Rectal smooth muscle tissue (tissue), 1 donor: Measurements from ENCODE around the gene LHX4.
"Not testable (repeated sequence)": the region's sequence is repeated elsewhere in the genome, so short reads cannot be mapped to it uniquely, and the experiment has no call there.

Experiments
- H3K27ac ChIP-seq: one replicate; pipeline ENCODE4 v1.7.0; 2013; ENCODE audit warnings: low read depth, low read length, inconsistent platforms
- H3K27me3 ChIP-seq: one replicate; pipeline ENCODE4 v1.7.0; 2013; ENCODE audit warnings: low read length; ENCODE audit not compliant: control insufficient read depth, insufficient read depth
- H3K36me3 ChIP-seq: one replicate; pipeline ENCODE4 v1.7.0; 2013; ENCODE audit warnings: low read length; ENCODE audit not compliant: control insufficient read depth, insufficient read depth
- H3K4me1 ChIP-seq: one replicate; pipeline ENCODE4 v1.7.0; 2013; ENCODE audit warnings: low read length; ENCODE audit not compliant: control insufficient read depth, insufficient read depth
- H3K4me3 ChIP-seq: one replicate; pipeline ENCODE4 v1.7.0; 2013; ENCODE audit warnings: low read length
- H3K9ac ChIP-seq: one replicate; pipeline ENCODE4 v1.7.0; 2013; ENCODE audit warnings: low read length

Gene LHX4

DNA sequence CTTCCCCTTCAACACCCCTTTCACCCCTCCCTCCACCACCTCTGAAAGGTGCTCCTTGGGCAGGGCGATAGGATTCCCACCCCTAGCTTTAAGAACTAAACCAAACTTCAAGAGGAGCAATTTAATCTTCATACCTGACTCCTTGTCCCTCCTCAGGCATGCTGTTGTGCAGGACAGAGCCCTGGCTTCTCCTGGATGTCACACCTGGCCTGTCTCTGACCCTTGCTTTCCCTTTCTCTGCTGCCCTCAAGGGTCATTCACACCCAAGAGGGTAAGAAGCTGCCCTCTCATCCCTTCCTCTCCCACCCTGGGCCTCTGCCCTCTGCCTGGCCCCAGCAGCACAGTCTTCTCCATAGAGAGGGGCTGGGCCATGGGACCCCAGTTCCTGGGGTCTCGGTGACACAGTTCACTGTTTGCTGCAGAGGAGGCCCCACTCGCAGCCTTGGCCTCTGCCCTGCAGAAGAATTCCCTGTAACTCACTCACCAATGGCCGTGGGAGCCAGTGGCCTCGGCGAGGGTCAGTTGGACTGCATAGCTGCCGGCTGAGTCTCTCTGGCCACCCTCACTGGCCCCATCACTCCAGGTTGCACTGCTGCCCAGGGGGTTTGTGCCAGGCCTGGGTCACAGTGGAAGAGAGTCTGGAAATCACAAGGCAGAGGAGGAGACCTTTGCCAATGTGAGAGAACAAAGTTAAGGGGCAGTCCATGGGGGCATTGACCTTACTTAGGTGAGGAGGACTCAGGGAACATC, 28.4 kb upstream of the LHX4 start:
- no peak overlapping the region for H3K27ac ChIP-seq
- H3K4me1 ChIP-seq = no peaks in the 10 kb centered on the region
- no peaks in the 10 kb centered on the region for H3K36me3 ChIP-seq
- H3K4me3 ChIP-seq = no peak overlapping the region
- H3K27me3 ChIP-seq = no peaks in the 10 kb centered on the region
- no peak overlapping the region for H3K9ac ChIP-seq

DNA sequence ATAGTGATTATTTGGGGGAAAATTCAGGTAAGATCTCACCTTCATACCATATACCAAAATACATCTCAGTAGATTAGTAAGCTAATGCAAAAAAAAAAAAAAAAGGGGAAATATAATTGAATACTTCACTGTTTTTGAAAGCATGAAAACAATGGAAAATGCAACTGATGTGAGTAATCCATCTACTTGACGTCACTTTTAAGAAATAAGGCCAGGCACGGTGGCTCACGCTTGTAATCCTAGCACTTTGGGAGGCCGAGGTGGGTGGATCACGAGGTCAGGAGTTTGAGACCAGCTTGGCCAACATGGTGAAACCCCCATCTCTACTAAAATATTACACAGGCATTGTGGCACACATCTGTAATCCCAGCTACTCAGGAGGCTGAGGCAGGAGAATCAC, 27.5 kb upstream of the LHX4 start:
- H3K4me3 ChIP-seq, H3K4me1 ChIP-seq, H3K36me3 ChIP-seq: not testable (repeated sequence)

DNA sequence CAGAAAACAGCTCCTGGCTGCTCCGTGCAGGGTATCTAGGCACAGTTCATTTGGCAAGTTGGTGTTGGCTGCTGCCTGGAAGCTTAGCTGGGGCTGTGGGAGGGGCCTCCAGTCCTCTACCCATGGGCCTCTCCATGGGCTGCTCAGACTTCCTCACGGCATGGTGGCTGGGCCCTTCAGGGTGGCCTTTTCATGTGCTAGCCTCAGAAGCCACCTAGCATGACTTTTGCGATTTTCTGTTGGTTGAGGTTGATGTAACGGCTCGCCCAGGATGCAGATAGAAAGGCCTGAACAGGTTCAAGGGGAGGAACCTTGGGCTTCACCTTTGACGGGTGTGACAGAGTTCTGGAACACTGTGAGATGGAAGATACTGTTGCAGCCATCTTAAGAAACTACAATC, 25.8 kb upstream of the LHX4 start:
- H3K9ac ChIP-seq = no peak overlapping the region
- H3K36me3 ChIP-seq = no peaks in the 10 kb centered on the region
- no peaks in the 10 kb centered on the region for H3K27me3 ChIP-seq
- no peak overlapping the region for H3K4me3 ChIP-seq
- no peak overlapping the region for H3K27ac ChIP-seq
- H3K4me1 ChIP-seq = no peaks in the 10 kb centered on the region

More for the DNA sequence above, 27.5 kb upstream of the LHX4 start:
- not testable (repeated sequence) for H3K27ac ChIP-seq, H3K27me3 ChIP-seq, H3K9ac ChIP-seq

DNA sequence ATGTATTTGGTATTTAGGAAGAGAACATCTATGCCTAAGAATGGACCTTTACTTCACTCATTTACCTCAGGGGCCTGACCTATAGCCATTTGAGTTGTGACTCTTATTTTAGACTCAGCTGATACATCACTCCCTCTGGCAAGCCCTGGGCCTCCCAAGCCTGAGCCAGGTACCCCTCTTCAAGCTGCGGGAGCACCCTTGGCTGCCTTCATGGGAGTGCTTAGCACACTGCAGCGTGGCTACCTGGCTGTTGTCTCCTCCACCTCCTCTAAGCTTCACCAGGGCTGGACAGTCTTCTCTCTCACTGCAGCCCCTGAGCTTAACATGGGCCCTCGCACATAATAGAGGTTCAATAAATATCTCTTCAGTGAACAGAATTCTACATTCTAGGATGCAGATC, 23.5 kb upstream of the LHX4 start:
- H3K4me3 ChIP-seq = no peak overlapping the region
- H3K9ac ChIP-seq = no peak overlapping the region
- H3K27me3 ChIP-seq = no peaks in the 10 kb centered on the region
- no peak overlapping the region for H3K27ac ChIP-seq
- no peaks in the 10 kb centered on the region for H3K36me3 ChIP-seq
- no peaks in the 10 kb centered on the region for H3K4me1 ChIP-seq

DNA sequence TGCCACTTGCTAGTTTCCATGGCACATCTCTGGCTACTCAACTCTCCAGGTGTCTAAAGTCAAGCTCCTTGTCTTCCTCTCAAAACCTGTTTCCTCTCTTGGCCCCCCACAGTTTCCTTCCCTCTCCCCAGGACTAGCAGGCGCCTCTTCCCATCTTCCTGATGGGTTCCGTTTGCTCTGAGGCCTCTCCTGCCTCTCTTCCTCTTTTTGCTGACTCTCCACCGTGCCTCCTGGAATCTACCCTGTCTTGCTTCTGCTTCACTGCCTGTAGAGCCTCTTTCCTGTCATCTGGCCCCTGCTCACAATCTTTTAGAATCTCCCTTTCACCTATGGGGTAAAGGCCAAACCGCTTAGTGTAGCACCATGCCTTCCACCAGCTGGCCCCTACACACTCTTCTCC, 21.8 kb upstream of the LHX4 start:
- Histone ChIP-seq H3K4me3 (no peak overlapping the region), H3K9ac (no peak overlapping the region), H3K27me3 (no peaks in the 10 kb centered on the region), H3K4me1 (no peaks in the 10 kb centered on the region), H3K36me3 (no peaks in the 10 kb centered on the region), H3K27ac (no peak overlapping the region)

DNA sequence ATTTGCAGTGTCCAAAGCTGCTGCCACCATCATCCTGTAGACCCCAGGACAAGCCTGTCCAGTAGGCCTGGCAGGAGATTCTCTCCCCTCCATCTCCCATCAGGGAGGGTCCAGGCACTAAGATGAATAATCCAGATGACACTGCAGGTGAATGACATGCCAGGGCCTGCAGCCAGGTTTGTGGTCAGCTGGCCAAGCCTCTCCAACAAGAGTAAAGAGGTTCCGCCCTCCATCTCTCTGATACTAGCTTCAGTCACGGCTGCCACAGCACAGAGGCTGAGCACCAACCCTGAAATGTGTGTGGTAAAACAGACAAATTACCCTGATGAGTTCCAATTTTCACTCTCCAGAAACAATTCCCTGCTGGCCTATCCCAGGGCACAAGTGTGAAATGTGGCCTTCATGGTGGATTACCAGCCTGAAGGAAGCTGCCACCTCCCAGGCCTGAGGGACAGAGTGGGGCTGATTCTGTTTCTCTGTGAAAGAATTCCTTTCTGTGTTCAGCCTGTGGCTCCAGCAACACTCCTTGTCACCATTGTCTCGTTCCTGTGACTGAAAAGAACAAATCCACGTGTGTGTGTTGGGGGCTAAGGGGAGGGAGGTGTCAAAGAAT, 19.9 kb upstream of the LHX4 start:
- Histone ChIP-seq H3K9ac (no peak overlapping the region), H3K27ac (no peak overlapping the region), H3K4me3 (no peak overlapping the region), H3K27me3 (no peaks in the 10 kb centered on the region), H3K4me1 (no peaks in the 10 kb centered on the region), H3K36me3 (no peaks in the 10 kb centered on the region)

DNA sequence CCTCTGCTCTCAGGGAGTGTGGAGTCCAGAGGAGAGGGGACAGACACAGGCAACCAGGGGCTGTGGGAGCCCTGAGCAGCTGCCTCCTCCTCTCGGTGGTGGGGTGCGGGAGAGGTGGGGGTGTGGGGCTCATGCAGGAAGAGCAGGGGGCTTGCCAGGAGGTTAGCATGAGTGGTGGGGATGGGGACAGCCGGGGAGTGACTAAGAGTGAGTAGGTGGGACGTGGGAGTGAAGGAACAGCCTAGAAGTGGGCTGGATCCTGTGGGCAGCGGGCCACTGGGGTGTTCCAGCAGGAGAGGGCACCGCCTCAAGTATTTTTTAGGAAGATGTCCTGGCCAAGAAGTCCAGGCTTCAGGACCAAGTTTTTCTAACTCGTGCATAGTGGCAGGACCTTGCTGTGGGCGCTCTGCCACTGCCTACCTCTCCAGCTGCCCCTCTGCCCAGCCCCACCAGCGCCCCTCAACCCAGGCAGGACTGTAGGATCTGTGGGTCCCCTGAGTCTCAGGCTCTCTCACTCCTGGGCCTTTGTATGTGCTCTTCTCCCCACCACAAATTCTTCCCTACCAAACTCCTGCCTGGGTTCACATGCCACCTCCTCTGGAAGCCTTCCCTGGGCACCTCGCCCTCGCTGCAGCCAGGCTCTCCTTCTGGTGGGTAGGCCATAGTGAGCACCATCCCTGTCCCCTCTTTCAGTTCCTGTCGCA, 18.8 kb upstream of the LHX4 start:
- Histone ChIP-seq H3K27ac (no peak overlapping the region), H3K4me1 (no peaks in the 10 kb centered on the region), H3K27me3 (no peaks in the 10 kb centered on the region), H3K4me3 (no peak overlapping the region), H3K9ac (no peak overlapping the region), H3K36me3 (no peaks in the 10 kb centered on the region)

DNA sequence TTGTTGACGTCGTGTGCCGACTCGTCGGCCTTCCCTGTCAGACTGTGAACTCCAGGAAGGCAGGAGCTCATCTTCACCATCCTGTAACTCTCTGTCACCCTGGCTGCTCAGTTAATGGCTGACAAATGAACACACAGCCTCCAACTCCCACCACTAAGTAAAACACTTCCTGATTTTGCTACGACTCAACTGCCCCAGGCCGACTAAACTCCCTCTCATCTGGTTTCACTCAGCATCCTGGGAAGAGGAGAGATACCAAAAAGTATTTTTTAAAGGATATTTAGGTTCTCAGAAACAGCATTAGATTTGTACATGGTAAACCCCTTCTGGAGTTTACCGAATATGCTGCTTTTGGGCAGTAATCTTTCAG, 18.2 kb upstream of the LHX4 start:
- Histone ChIP-seq H3K27me3 (no peaks in the 10 kb centered on the region), H3K4me3 (no peak overlapping the region), H3K27ac (no peak overlapping the region), H3K4me1 (no peaks in the 10 kb centered on the region), H3K36me3 (no peaks in the 10 kb centered on the region), H3K9ac (no peak overlapping the region)

DNA sequence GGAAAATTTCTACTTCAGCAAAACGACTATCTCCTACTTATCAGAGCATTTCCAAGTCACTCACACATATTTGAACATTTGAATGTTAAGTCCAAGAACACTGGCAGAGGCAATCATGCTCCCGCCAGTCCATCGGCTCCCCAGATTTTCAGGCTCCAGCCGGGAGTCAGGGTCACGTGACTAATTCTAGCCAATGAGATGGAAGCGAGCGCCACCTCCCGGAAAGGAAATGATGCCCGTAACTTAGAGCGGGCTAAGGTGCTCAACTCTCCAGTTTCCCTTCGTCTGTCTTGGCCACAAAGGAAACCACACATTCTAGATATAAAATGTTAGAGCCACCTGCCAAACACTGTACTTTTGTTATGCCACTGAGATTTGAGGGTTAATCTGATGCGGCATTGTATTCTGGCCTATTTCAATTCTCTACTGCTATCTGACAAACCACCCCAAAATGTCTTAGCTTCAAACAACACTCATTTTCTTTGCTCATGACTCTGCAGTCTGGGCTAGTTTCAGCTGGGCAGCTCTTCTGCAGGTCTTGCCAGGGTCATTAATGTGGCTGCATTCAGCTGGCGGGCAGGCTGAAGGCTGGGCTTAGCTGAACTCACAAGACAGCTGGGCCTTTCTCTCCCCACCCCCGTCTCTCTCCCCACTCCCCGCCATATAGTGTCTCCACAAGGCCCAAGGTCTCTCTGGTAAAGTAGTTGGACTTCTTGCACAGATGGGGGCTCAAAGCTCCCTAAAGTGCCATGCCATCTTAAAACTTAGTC, 16.5 kb upstream of the LHX4 start:
- no peak overlapping the region for H3K27ac ChIP-seq
- H3K4me1 ChIP-seq = no peaks in the 10 kb centered on the region
- no peaks in the 10 kb centered on the region for H3K27me3 ChIP-seq
- H3K36me3 ChIP-seq = no peaks in the 10 kb centered on the region
- no peak overlapping the region for H3K4me3 ChIP-seq
- H3K9ac ChIP-seq = no peak overlapping the region

DNA sequence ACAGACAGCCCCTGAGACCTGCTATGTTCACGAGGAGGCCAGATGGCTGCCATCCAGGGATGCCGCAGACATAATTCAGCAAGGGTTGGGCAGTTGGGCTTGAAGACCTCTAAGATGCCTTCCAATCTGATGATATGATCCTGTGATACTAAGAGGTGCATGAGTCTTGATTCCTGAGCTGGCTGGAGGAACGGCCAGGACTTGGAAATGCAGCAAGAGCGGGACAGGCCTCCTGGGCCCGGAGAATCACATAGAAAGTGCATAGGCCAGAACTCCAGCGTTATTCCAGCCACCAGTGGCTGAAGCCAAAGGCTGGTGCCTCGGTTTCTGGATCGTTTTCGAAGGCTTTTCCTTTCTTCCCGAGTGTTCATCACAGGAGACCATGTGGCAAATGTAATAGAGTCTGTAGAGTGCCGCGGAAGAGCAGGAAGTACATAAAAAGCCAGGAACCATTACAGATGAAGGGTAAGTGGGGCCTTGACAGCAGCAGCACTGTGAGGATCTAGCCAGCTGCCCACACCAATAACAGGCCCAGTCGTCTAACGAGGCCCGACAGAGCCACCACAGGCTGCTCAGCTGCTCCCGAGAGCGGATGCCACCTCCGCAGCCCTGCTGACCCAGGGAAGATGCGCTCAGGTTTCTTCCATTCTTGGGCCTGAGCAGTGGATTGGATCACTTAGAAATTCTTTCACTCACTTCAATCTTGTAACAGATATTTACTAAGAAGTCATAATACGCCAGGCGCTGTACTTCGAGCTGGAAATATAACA, 14.0 kb upstream of the LHX4 start:
- Histone ChIP-seq H3K9ac (no peak overlapping the region), H3K36me3 (no peaks in the 10 kb centered on the region), H3K4me1 (no peaks in the 10 kb centered on the region), H3K27me3 (no peaks in the 10 kb centered on the region), H3K27ac (no peak overlapping the region), H3K4me3 (no peak overlapping the region)

DNA sequence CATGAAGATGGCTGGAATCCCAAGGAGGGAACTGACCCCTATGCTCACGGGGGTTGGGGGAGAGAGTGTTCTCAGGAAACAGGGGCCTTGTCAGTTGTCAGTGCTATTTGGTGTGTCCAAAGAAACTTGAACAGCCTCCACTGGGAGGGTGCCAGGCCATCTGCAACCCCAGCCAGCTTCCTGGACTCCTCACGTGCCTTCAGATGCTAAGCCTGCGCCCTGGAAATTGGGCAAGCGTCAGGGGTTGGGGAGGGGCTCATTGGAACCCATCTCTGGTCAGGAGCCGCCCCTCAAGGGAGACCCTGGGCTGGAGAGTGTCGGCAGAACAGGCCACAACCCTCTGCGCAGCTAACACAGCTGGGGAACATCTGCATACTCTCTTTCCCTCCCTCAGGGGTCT, 13.1 kb upstream of the LHX4 start:
- Histone ChIP-seq H3K27me3 (no peaks in the 10 kb centered on the region), H3K36me3 (no peaks in the 10 kb centered on the region), H3K9ac (no peak overlapping the region), H3K27ac (no peak overlapping the region), H3K4me3 (no peak overlapping the region), H3K4me1 (no peaks in the 10 kb centered on the region)
